ENCODE results near the gene ATP9B. TPM values are rescaled to one million over a fixed set of nuclear protein-coding genes. Genes with fewer than 3 reads are reported as not detected.

The ATP9B gene
- total RNA-seq, 1 experiment from 2014 or later = 20.9 TPM

- Histone ChIP-seq H2BK20ac (ENCODE audit: low read depth, low read length, poor library complexity, severe bottlenecking) (no peak overlapping the region), H2AFZ (ENCODE audit: low read length) (no peak overlapping the region), H3K4me2 (ENCODE audit: insufficient read depth, insufficient read length, low read length) (no peak overlapping the region), H2AK5ac (ENCODE audit: insufficient read length, low read length) (no peak overlapping the region), H4K20me1 (ENCODE audit: control insufficient read depth, insufficient read depth, insufficient read length) (no peaks in the 10 kb centered on the region), H3K4me1 (ENCODE audit: insufficient read depth, low read length) (no peaks in the 10 kb centered on the region), H3K79me2 (ENCODE audit: insufficient read depth, low read length) (no peaks in the 10 kb centered on the region), H3K79me1 (ENCODE audit: insufficient read depth, low read depth, low read length, poor library complexity, severe bottlenecking) (no peaks in the 10 kb centered on the region), H3K23ac (ENCODE audit: insufficient read length, low read depth, low read length) (no peak overlapping the region), H2BK15ac (ENCODE audit: low read depth, low read length) (no peak overlapping the region), H3K23me2 (ENCODE audit: insufficient read length, low read depth, low read length, poor library complexity, severe bottlenecking) (no peaks in the 10 kb centered on the region), H4K5ac (ENCODE audit: insufficient read length, low read depth, low read length) (no peak overlapping the region), H3K27me3 (ENCODE audit: insufficient read depth, low read length) (no peaks in the 10 kb centered on the region), H3T11ph (ENCODE audit: low read length) (no peak overlapping the region), H2BK5ac (ENCODE audit: insufficient read length, low read length) (no peak overlapping the region), H3K18ac (ENCODE audit: insufficient read length, low read depth, low read length) (no peak overlapping the region), H4K91ac (ENCODE audit: insufficient read length, low read depth, low read length) (no peak overlapping the region), H3K14ac (ENCODE audit: insufficient read depth, low read length) (no peak overlapping the region), H3K9me3 (ENCODE audit: control insufficient read depth, low read depth, low read length) (peaks cover 9% of the 10 kb centered on the region), H3K4ac (ENCODE audit: low read depth, low read length) (no peak overlapping the region), H2BK12ac (ENCODE audit: insufficient read length, low read depth, low read length) (no peak overlapping the region), H4K8ac (replicated peaks; ENCODE audit: insufficient read length, low read depth, low read length) (no peak overlapping the region), H3K27ac (ENCODE audit: insufficient read length, low read depth, low read length) (no peak overlapping the region), H3K9ac (ENCODE audit: extremely low read depth, insufficient read length, low read length) (no peak overlapping the region), H3K56ac (ENCODE audit: insufficient read length, low read depth, low read length) (no peak overlapping the region), H2BK120ac (ENCODE audit: low read depth, low read length, poor library complexity, severe bottlenecking) (no peak overlapping the region)
- Mint-ChIP-seq H3K36me3 (ENCODE audit: insufficient read depth in 1 of 3, low read depth in 3 of 3) (peaks cover 0 to 20% (median 2%) of the 10 kb centered on the region in 3 experiments; a peak in 4 of 7 replicates), H3K4me3 (no peak overlapping the region), H3K9me3 (peaks cover 16 to 19% of the 10 kb centered on the region in 2 experiments), H3K27me3 (ENCODE audit: low read depth) (no peaks in the 10 kb centered on the region; the same call in 1 of the 2 replicates), H3K27ac (no peak overlapping the region), H3K4me1 (peaks cover 9 to 11% of the 10 kb centered on the region in 2 experiments)
- TF ChIP-seq, protein P1, sequence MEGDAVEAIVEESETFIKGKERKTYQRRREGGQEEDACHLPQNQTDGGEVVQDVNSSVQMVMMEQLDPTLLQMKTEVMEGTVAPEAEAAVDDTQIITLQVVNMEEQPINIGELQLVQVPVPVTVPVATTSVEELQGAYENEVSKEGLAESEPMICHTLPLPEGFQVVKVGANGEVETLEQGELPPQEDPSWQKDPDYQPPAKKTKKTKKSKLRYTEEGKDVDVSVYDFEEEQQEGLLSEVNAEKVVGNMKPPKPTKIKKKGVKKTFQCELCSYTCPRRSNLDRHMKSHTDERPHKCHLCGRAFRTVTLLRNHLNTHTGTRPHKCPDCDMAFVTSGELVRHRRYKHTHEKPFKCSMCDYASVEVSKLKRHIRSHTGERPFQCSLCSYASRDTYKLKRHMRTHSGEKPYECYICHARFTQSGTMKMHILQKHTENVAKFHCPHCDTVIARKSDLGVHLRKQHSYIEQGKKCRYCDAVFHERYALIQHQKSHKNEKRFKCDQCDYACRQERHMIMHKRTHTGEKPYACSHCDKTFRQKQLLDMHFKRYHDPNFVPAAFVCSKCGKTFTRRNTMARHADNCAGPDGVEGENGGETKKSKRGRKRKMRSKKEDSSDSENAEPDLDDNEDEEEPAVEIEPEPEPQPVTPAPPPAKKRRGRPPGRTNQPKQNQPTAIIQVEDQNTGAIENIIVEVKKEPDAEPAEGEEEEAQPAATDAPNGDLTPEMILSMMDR (conservative IDR thresholded peaks at IDR 0.05) = no peak
- no CpG with 5 or more reads among the region's 25 CpGs for WGBS (ENCODE audit: extremely low coverage, insufficient read length, low lambda C conversion rate)
- no peak for DNase-seq
Observed at GRCh38 chr18:79022603-79023002, 46.6 kb upstream of the ATP9B start.
